K562 treated with DMSO at 1 percent for 4 hours (cell line): Measurements from ENCODE around the gene TGDS. TPM values are rescaled to one million over a fixed set of nuclear protein-coding genes. Genes with fewer than 3 reads are reported as not detected.

Experiments
- total RNA-seq: library from RNA; unstranded; fragments of 300-600 nt; gene quantifications from 2 replicates; pipeline ENCODE4 v1.2.3, GENCODE V29; 2022; ENCODE audit not compliant: insufficient read depth

Gene TGDS, protein sequence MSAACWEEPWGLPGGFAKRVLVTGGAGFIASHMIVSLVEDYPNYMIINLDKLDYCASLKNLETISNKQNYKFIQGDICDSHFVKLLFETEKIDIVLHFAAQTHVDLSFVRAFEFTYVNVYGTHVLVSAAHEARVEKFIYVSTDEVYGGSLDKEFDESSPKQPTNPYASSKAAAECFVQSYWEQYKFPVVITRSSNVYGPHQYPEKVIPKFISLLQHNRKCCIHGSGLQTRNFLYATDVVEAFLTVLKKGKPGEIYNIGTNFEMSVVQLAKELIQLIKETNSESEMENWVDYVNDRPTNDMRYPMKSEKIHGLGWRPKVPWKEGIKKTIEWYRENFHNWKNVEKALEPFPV
- 7.3 and 8.6 TPM in 2 replicates for total RNA-seq

DNA sequence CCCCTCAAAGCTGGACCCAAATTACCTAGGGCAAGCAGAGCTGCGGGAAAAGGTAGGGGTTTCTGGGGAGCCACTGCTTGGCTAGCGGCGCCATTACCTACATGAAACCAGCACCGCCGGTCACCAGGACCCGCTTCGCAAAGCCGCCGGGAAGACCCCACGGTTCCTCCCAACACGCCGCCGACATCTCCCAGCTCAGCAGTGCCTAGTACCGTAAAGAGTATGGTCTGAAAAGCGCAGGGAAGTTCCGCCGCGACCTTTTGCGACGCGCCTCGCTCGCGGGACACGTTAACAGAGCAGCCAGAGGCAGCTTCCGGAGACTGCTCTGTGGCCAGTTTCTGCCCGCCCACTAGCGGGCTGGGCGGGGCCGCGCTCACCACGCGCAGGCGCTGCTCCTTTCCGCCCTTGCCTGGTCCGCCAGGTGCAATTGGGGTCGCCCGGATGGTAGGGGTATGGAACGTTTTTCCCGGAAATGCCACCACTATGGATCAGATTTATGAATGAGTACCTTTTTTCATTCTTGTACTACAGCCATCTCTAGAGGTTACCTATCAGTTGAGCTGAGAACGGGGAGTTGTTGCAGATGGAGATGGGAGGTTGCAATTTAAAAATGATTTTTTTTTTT is at the start of gene TGDS:
Gene TGDS, minus strand, starts transcription at position 203 of the 625 bp plus-strand sequence. Its CDS starts 16 bp downstream, at position 187.

DNA sequence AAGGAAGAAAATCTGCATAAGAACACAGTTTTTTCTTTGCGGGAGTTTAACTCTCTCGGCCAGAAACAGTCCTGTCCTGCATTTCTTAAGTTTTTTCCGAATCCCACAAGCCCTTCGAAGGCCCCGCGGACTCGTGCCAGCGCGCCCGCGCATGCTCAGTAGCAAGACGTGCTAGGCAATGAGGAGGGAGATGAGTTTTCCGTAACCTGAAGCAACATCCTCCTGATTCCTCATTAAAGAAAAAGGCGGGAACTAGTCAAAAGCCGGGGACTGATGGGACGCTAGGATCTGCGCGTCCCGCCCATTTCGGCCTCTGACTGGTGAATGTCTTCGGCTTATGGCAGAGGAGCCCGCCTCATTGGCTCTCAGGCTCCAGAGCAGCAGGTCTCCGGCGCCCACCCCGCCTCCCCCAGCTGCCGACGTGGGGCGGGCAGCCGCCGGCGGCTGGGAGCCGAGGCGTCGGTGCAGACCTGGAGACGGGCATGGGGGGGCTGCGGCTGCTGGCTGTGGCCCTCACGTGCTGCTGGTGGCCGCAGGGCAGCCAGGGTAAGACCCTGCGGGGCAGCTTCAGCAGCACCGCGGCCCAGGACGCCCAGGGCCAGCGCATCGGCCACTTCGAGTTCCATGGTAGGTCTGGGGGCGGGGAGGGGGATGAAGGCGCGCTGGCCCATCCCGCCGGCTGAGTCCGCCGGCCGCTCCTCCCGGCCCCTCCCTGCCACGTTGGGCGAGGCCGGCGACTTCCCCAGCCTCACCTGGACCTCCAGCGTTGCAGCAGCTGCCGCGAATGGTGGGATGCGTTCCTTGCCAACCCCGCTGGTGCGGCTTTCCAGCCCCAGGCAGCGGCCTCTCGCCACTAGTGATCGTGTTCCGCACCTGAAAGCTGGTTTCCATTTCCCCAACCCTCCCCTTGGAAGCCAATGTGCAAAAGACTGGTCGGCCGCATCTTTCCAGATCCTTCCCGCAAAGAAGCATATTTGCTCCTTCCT is 5.8 kb upstream of the TGDS start, which contains the start of gene GPR180:
Gene GPR180, plus strand, starts transcription at position 412 of the 986 bp plus-strand sequence. Its CDS starts 71 bp downstream, at position 483.

Other genes starting within 250 kb of the TGDS start
- gene DCT, start 116.5 kb downstream of the TGDS start, total RNA-seq, result 0.64 and 1.2 TPM in 2 replicates
- gene GPR180, start 5.7 kb upstream of the TGDS start, total RNA-seq, result 1.4 and 1.7 TPM in 2 replicates
- not detected in 2 replicates for gene SOX21, start 116.4 kb upstream of the TGDS start, total RNA-seq